ENCODE data around the gene ST3GAL4. TPM values are rescaled to one million over a fixed set of nuclear protein-coding genes. Genes with fewer than 3 reads are reported as not detected.

Gene ST3GAL4
- total RNA-seq, 1 experiment from 2014 or later, result 13.6 TPM

- TF ChIP-seq CTCF (conservative IDR thresholded peaks at IDR 0.05), result no peak
- H3K4me3 Mint-ChIP-seq, result no peak overlapping the region
- H2AFZ ChIP-seq (ENCODE audit: low read length), result no peak overlapping the region
Measured at GRCh38 chr11:126430581-126431335, 75.3 kb downstream of the ST3GAL4 start.

More at GRCh38 chr11:126430581-126431335, 75.3 kb downstream of the ST3GAL4 start:
- Mint-ChIP-seq H3K36me3 (ENCODE audit: insufficient read depth in 1 of 3, low read depth in 3 of 3) (no peaks in the 10 kb centered on the region), H3K27me3 (ENCODE audit: low read depth) (no peaks in the 10 kb centered on the region; the same call in 1 of the 2 replicates), H3K9me3 (no peaks in the 10 kb centered on the region), H3K27ac (0 out of 7 replicates have a peak overlapping the region, but pooled peaks of 1 of the 3 experiments have one; percentile 79), H3K4me1 (peaks cover 19 to 26% of the 10 kb centered on the region in 2 experiments)
- Histone ChIP-seq H4K91ac (ENCODE audit: insufficient read length, low read depth, low read length) (no peak overlapping the region), H3K27me3 (ENCODE audit: insufficient read depth, low read length) (no peaks in the 10 kb centered on the region), H3K23ac (ENCODE audit: insufficient read length, low read depth, low read length) (no peak overlapping the region), H3K79me2 (ENCODE audit: insufficient read depth, low read length) (no peaks in the 10 kb centered on the region; the same call in 1 of the 2 replicates), H3K14ac (ENCODE audit: insufficient read depth, low read length) (no peak overlapping the region; the same call in 1 of the 2 replicates), H3K4me1 (ENCODE audit: insufficient read depth, low read length) (no peaks in the 10 kb centered on the region; the same call in 1 of the 2 replicates), H3K9me3 (ENCODE audit: control insufficient read depth, low read depth, low read length) (no peaks in the 10 kb centered on the region), H4K5ac (ENCODE audit: insufficient read length, low read depth, low read length) (no peak overlapping the region), H2BK5ac (ENCODE audit: insufficient read length, low read length) (no peak overlapping the region), H2BK120ac (ENCODE audit: low read depth, low read length, poor library complexity, severe bottlenecking) (no peak overlapping the region), H3K23me2 (ENCODE audit: insufficient read length, low read depth, low read length, poor library complexity, severe bottlenecking) (no peaks in the 10 kb centered on the region), H2BK12ac (ENCODE audit: insufficient read length, low read depth, low read length) (no peak overlapping the region), H3K9ac (ENCODE audit: extremely low read depth, insufficient read length, low read length) (no peak overlapping the region), H3K4ac (ENCODE audit: low read depth, low read length) (no peak overlapping the region), H4K20me1 (ENCODE audit: control insufficient read depth, insufficient read depth, insufficient read length) (no peaks in the 10 kb centered on the region), H3K56ac (ENCODE audit: insufficient read length, low read depth, low read length) (no peak overlapping the region), H3K18ac (ENCODE audit: insufficient read length, low read depth, low read length) (no peak overlapping the region), H2BK20ac (ENCODE audit: low read depth, low read length, poor library complexity, severe bottlenecking) (no peak overlapping the region), H2BK15ac (ENCODE audit: low read depth, low read length) (no peak overlapping the region), H3T11ph (ENCODE audit: low read length) (no peak overlapping the region), H2AK5ac (ENCODE audit: insufficient read length, low read length) (no peak overlapping the region), H3K4me2 (ENCODE audit: insufficient read depth, insufficient read length, low read length) (no peak overlapping the region), H4K8ac (replicated peaks; ENCODE audit: insufficient read length, low read depth, low read length) (no peak overlapping the region), H3K79me1 (ENCODE audit: insufficient read depth, low read depth, low read length, poor library complexity, severe bottlenecking) (no peaks in the 10 kb centered on the region), H3K27ac (ENCODE audit: insufficient read length, low read depth, low read length) (no peak overlapping the region)
- DNase-seq, result no peak
- WGBS (ENCODE audit: extremely low coverage, insufficient read length, low lambda C conversion rate), result no CpG with 5 or more reads among the region's 10 CpGs

Measured in H9 (cell line).